Mesendoderm (in vitro differentiated cells): ENCODE results near the gene SLIT3.

Experiments used
- DNase-seq: peaks from one replicate; pipeline ENCODE4 v3.0.0; 2013
- H2AK5ac ChIP-seq: 2 replicates; pipeline ENCODE4 v1.6.1; 2013; ENCODE audit warnings: low read length, inconsistent platforms
- H2BK120ac ChIP-seq: 2 replicates; pipeline ENCODE4 v1.6.1; 2013; ENCODE audit warnings: low read depth, mild to moderate bottlenecking, low read length, moderate library complexity, mixed read lengths
- H2BK15ac ChIP-seq: replicated peaks from 2 replicates; pipeline ENCODE4 v1.6.1; 2013; ENCODE audit warnings: low read depth, mild to moderate bottlenecking, moderate library complexity
- H2BK5ac ChIP-seq: 2 replicates; pipeline ENCODE4 v1.6.1; 2013; ENCODE audit warnings: low read length, inconsistent platforms
- H3K18ac ChIP-seq: 2 replicates; pipeline ENCODE4 v1.6.1; 2013; ENCODE audit warnings: mild to moderate bottlenecking, low read length, mixed read lengths
- H3K23ac ChIP-seq: one replicate; pipeline ENCODE4 v1.6.1; 2013; ENCODE audit warnings: low read length
- H3K27ac ChIP-seq: 2 replicates; pipeline ENCODE4 v1.5.1; 2013; ENCODE audit warnings: low read depth, mild to moderate bottlenecking, inconsistent platforms, low read length, moderate library complexity
- H3K27me3 ChIP-seq: 2 replicates; pipeline ENCODE4 v1.6.1; 2013; ENCODE audit warnings: low read length, control low read depth, mild to moderate bottlenecking, inconsistent platforms; ENCODE audit not compliant: insufficient read depth, poor library complexity
- H3K36me3 ChIP-seq: 2 replicates; pipeline ENCODE4 v1.6.1; 2013; ENCODE audit warnings: low read length, inconsistent platforms; ENCODE audit not compliant: control insufficient read depth, insufficient read depth
- H3K4ac ChIP-seq: one replicate; pipeline ENCODE4 v1.6.1; 2013; ENCODE audit warnings: low read depth, mild to moderate bottlenecking, low read length, moderate library complexity
- H3K4me1 ChIP-seq: 2 replicates; pipeline ENCODE4 v1.6.1; 2013; ENCODE audit warnings: low read depth, low read length, inconsistent platforms; ENCODE audit not compliant: control insufficient read depth
- H3K4me2 ChIP-seq: 2 replicates; pipeline ENCODE4 v1.6.1; 2013; ENCODE audit warnings: low read length
- H3K4me3 ChIP-seq: 2 replicates; pipeline ENCODE4 v1.5.1; 2013; ENCODE audit warnings: mild to moderate bottlenecking, low read length
- H3K56ac ChIP-seq: one replicate; pipeline ENCODE4 v1.6.1; 2013; ENCODE audit warnings: low read length
- H3K79me1 ChIP-seq: 2 replicates; pipeline ENCODE4 v1.6.1; 2013; ENCODE audit warnings: low read length, inconsistent platforms
- H3K79me2 ChIP-seq: 2 replicates; pipeline ENCODE4 v1.6.1; 2013; ENCODE audit warnings: mild to moderate bottlenecking, low read length; ENCODE audit not compliant: control insufficient read depth, insufficient read depth
- H3K9ac ChIP-seq: 2 replicates; pipeline ENCODE4 v1.6.1; 2013; ENCODE audit warnings: low read length, inconsistent platforms
- H4K5ac ChIP-seq: one replicate; pipeline ENCODE4 v1.6.1; 2013; ENCODE audit warnings: low read length
- H4K8ac ChIP-seq: one replicate; pipeline ENCODE4 v1.6.1; 2013; ENCODE audit warnings: low read depth, mild to moderate bottlenecking, control low read depth, low read length, moderate library complexity
- WGBS: extraction: QIAGEN DNeasy Blood & Tissue Kit; methylation state at CpG from one replicate; pipeline ENCODE4 v1.1.7; 2013; ENCODE audit warnings: low lambda C conversion rate, missing lambda C conversion rate; ENCODE audit not compliant: insufficient coverage; ENCODE audit errors: extremely low coverage; 5-methylcytosine and 5-hydroxymethylcytosine counted together

Gene SLIT3

GRCh38 chr5:169126481-169127021, 174.4 kb downstream of the SLIT3 start:
- Histone ChIP-seq H3K4me3 (no peak overlapping the region), H4K5ac (no peak overlapping the region), H3K18ac (no peak overlapping the region), H3K4me1 (no peaks in the 10 kb centered on the region), H2BK15ac (no peak overlapping the region), H3K36me3 (no peaks in the 10 kb centered on the region), H3K79me2 (no peaks in the 10 kb centered on the region), H2BK120ac (no peak overlapping the region), H3K27me3 (no peaks in the 10 kb centered on the region), H3K56ac (no peak overlapping the region), H4K8ac (no peak overlapping the region), H3K4me2 (no peak overlapping the region), H3K23ac (no peak overlapping the region), H3K9ac (no peak overlapping the region), H3K27ac (no peak overlapping the region), H2BK5ac (no peak overlapping the region), H3K4ac (no peak overlapping the region), H2AK5ac (no peak overlapping the region), H3K79me1 (no peaks in the 10 kb centered on the region)
- no peak for DNase-seq
- WGBS = no CpG with 5 or more reads among the region's 3 CpGs

GRCh38 chr5:169125571-169125970, 175.4 kb downstream of the SLIT3 start:
- no peak overlapping the region for H2BK120ac ChIP-seq
- no peak overlapping the region for H3K9ac ChIP-seq
- H3K23ac ChIP-seq = no peak overlapping the region
- no peak overlapping the region for H3K4ac ChIP-seq
- no peak overlapping the region for H2AK5ac ChIP-seq
- H4K8ac ChIP-seq = no peak overlapping the region
- no peak overlapping the region for H3K27ac ChIP-seq
- H3K4me3 ChIP-seq = no peak overlapping the region
- no CpG with 5 or more reads among the region's 7 CpGs for WGBS
- no peak overlapping the region for H3K56ac ChIP-seq
- H3K79me1 ChIP-seq = no peaks in the 10 kb centered on the region
- H3K18ac ChIP-seq = no peak overlapping the region
- no peak overlapping the region for H4K5ac ChIP-seq
- no peaks in the 10 kb centered on the region for H3K79me2 ChIP-seq
- H3K27me3 ChIP-seq = no peaks in the 10 kb centered on the region
- no peak overlapping the region for H2BK5ac ChIP-seq
- DNase-seq = peak; percentile 49
- H3K4me1 ChIP-seq = no peaks in the 10 kb centered on the region
- H3K4me2 ChIP-seq = no peak overlapping the region
- H3K36me3 ChIP-seq = no peaks in the 10 kb centered on the region
- H2BK15ac ChIP-seq = no peak overlapping the region

- H3K79me2 ChIP-seq = no peaks in the 10 kb centered on the region
Measured at GRCh38 chr5:169122951-169123350, 178.0 kb downstream of the SLIT3 start.

GRCh38 chr5:169121630-169122420, 179.1 kb downstream of the SLIT3 start:
- H3K27ac ChIP-seq = no peak overlapping the region
- H3K4me1 ChIP-seq = no peaks in the 10 kb centered on the region
- H4K8ac ChIP-seq = no peak overlapping the region
- H4K5ac ChIP-seq = no peak overlapping the region
- H3K36me3 ChIP-seq = no peaks in the 10 kb centered on the region
- H2BK15ac ChIP-seq = no peak overlapping the region
- no peak overlapping the region for H3K4me3 ChIP-seq
- no peak for DNase-seq
- H2AK5ac ChIP-seq = no peak overlapping the region
- H3K23ac ChIP-seq = no peak overlapping the region
- H3K18ac ChIP-seq = no peak overlapping the region
- no peak overlapping the region for H2BK5ac ChIP-seq
- no peak overlapping the region for H3K4ac ChIP-seq
- no peak overlapping the region for H3K4me2 ChIP-seq
- H3K79me1 ChIP-seq = no peaks in the 10 kb centered on the region
- H3K79me2 ChIP-seq = no peaks in the 10 kb centered on the region
- no peaks in the 10 kb centered on the region for H3K27me3 ChIP-seq
- no peak overlapping the region for H3K9ac ChIP-seq
- no CpG with 5 or more reads among the region's 5 CpGs for WGBS
- H2BK120ac ChIP-seq = no peak overlapping the region
- no peak overlapping the region for H3K56ac ChIP-seq

More at GRCh38 chr5:169122951-169123350, 178.0 kb downstream of the SLIT3 start:
- H3K18ac ChIP-seq = no peak overlapping the region
- WGBS = no CpG with 5 or more reads among the region's 1 CpG
- H3K4me1 ChIP-seq = no peaks in the 10 kb centered on the region
- H3K23ac ChIP-seq = no peak overlapping the region
- H2BK120ac ChIP-seq = no peak overlapping the region
- H3K9ac ChIP-seq = no peak overlapping the region
- no peaks in the 10 kb centered on the region for H3K79me1 ChIP-seq
- no peak overlapping the region for H2AK5ac ChIP-seq
- H2BK5ac ChIP-seq = no peak overlapping the region
- no peaks in the 10 kb centered on the region for H3K27me3 ChIP-seq
- no peak for DNase-seq
- no peak overlapping the region for H2BK15ac ChIP-seq
- no peak overlapping the region for H4K8ac ChIP-seq
- no peaks in the 10 kb centered on the region for H3K36me3 ChIP-seq
- H3K4me2 ChIP-seq = no peak overlapping the region
- no peak overlapping the region for H3K56ac ChIP-seq
- H3K4me3 ChIP-seq = no peak overlapping the region
- H4K5ac ChIP-seq = no peak overlapping the region
- no peak overlapping the region for H3K27ac ChIP-seq
- H3K4ac ChIP-seq = no peak overlapping the region

- WGBS = no CpG with 5 or more reads among the region's 6 CpGs
- Histone ChIP-seq H3K36me3 (no peaks in the 10 kb centered on the region), H3K23ac (no peak overlapping the region), H3K56ac (no peak overlapping the region), H3K4me3 (no peak overlapping the region), H2BK5ac (no peak overlapping the region), H3K79me1 (no peaks in the 10 kb centered on the region), H3K4ac (no peak overlapping the region), H2BK15ac (no peak overlapping the region), H2AK5ac (no peak overlapping the region), H3K27ac (no peak overlapping the region), H3K79me2 (no peaks in the 10 kb centered on the region), H3K27me3 (no peaks in the 10 kb centered on the region), H3K4me1 (no peaks in the 10 kb centered on the region), H3K4me2 (no peak overlapping the region), H2BK120ac (no peak overlapping the region), H4K8ac (no peak overlapping the region), H3K9ac (no peak overlapping the region), H3K18ac (no peak overlapping the region), H4K5ac (no peak overlapping the region)
- DNase-seq = peak; percentile 25
Measured at GRCh38 chr5:169119288-169120048, 181.5 kb downstream of the SLIT3 start.
